HG03521 (cell line): ENCODE results near the gene SLC5A1.

ENCODE experiments used
- ATAC-seq: cut with Tn5 transposase; IDR thresholded peaks from one replicate; pipeline ENCODE4 v1.9.1; 2021; ENCODE audit warnings: mild to moderate bottlenecking, moderate library complexity; ENCODE audit not compliant: unreplicated experiment

Gene SLC5A1

DNA sequence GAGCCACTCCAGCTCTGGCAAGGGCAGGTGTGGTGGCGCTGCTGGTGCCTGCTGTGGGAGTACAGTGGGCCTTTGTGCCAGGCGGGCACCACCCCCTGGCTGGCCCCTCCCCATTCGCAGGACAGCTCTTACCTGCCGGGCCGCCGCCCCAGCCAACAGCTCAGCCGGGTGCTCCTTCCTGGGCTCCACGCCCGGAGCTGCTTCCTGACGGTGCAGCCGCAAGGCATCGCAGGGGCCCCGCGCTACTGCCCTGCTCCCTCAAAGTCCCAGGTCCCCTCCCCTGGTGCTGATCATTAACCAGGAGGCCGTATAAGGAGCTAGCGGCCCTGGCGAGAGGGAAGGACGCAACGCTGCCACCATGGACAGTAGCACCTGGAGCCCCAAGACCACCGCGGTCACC, at the start of gene SLC5A1:
SLC5A1 (plus strand) TSS at position 338 of the 400 bp plus-strand sequence; CDS start at position 359, 21 bp downstream.
- no peak for ATAC-seq

- ATAC-seq: no peak
Measured at GRCh38 chr22:31995046-31995445, 48.0 kb upstream of the SLC5A1 start.

- no peak for ATAC-seq
Measured at GRCh38 chr22:31995807-31996206, 47.3 kb upstream of the SLC5A1 start.

- no peak for ATAC-seq
Measured at GRCh38 chr22:31998784-31999385, 44.2 kb upstream of the SLC5A1 start.

GRCh38 chr22:32000181-32000580, 42.9 kb upstream of the SLC5A1 start:
- no peak for ATAC-seq

DNA sequence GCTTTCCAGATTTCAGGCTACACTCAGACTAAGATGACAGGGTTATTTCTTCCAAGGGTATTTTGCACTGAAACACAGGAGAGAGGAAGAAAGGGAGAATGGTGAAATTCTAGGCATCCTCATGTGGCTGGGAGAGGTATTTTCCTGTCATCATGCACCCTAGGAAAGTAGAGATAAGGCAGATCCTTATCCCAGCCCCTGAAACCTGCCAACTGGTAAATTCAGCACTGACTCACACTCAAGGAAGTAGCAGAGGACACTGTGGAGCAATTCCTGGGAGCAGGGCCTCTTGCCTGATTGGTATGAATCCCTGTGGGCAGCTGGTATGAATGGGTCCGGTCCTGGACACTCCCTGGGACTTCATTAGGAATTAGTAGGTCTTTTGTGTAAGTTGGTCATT, 37.6 kb upstream of the SLC5A1 start:
- no peak for ATAC-seq

GRCh38 chr22:32013200-32013599, 29.9 kb upstream of the SLC5A1 start:
- no peak for ATAC-seq

- no peak for ATAC-seq
Measured at GRCh38 chr22:32016081-32016480, 27.0 kb upstream of the SLC5A1 start.

GRCh38 chr22:32018056-32018455, 25.0 kb upstream of the SLC5A1 start:
- ATAC-seq: no peak

DNA sequence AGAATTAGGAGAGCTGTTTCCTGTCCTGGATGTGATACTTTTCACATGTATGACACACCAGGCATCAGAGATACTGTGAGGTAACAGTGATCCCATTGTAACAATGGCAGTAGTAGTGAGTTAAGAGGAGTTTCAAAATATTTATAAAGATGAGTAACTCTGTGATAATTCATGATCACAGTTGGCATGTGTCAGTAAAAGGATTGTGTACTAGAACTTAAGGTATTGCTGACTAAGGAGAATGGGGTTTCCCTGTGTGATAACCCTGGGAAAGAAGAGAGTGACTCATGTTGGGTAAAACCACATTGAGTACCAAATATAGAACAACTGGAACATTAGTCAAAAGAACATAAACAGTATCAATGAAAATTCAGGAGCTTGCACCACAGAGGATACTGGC, 22.9 kb upstream of the SLC5A1 start:
- no peak for ATAC-seq

DNA sequence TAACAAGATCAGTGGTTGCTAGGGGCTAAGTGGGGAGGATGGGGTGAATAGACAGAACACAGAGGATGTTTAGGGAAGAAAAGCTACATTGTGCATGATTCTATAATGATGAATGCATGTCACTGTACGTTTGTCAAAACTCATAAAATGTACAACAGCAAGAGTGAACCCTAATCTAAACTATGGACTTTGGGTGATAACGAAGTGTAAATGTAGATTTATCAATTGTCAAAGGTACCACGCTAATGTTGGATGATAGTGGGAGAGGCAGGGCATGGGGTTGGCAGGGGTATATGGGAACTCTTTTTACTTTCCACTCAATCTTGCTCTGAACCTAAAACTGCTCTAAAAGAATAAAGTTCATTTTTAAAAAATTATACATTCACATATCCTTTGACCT, 21.3 kb upstream of the SLC5A1 start:
- no peak for ATAC-seq

DNA sequence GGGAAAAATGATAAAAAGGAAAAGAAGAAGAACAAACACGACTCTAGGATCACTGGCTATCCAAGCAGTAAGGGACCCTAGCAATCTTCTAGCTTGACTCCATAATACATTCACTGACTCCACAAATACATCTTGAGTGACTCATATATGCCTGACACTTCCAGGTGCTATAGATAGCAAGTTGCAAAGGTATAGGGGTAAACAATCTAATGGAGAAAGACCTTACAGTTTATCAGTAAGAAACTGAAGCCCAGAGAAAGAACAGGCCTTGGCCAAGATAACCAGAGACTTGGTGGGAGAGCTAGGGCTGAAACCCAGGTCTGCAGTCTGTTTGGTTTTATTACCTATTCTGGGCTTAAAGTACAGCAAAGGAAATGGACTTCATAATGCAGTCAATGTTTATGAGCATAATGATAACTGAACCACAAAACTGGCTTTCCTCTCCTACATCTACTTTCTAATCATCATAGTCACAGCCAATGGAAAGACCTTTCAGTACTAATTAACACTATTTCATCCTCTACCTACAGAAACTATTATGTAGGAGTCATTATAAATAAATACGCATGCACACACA, 19.7 kb upstream of the SLC5A1 start:
- no peak for ATAC-seq

- no peak for ATAC-seq
Measured at GRCh38 chr22:32024796-32025195, 18.3 kb upstream of the SLC5A1 start.

GRCh38 chr22:32030518-32031247, 12.4 kb upstream of the SLC5A1 start:
- ATAC-seq: no peak

DNA sequence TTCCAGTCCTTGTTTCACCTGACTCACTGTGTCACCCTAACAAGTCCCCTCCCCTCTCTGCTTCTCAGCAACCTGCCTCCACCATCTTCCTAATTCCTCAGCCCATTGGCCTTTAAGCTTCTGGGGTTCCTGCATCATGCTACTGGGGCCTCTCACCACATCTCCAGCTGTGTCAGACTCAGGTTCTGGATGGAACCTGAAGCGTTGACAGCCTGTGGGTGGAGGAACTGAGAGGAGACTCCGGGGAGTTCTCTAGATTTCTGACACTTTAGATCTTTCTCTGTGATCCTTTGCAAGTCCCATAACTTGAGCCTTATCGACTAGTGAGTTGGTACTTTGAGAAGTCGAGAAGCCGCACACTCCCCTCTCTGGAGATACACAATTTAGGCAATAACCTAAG, 11.6 kb upstream of the SLC5A1 start:
- no peak for ATAC-seq

GRCh38 chr22:32034275-32034674, 8.8 kb upstream of the SLC5A1 start:
- no peak for ATAC-seq

- ATAC-seq: no peak
Measured at GRCh38 chr22:32037236-32037635, 5.8 kb upstream of the SLC5A1 start.

GRCh38 chr22:32040324-32040904, 2.6 kb upstream of the SLC5A1 start:
- no peak for ATAC-seq

DNA sequence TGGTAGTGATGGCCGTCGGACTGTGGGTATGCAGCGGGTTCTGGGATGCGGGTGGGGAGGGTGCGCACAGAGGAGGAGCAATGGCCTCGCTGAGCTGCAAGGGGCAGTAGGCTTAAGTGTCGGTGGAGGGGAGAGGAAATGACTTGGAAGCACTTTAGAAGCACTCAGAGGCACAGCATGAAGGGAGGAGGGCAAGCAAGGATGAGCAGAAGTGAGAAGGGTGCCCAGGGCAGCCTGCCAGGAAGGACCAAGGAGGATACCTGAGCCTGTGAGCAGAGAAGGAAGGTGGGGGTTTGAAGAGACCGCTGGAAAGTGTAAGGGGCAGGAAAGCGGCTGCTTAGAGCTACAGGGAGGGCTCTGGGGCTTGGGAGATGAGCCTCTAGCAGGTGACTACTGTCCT, 330 bp downstream of the SLC5A1 start:
- no peak for ATAC-seq

DNA sequence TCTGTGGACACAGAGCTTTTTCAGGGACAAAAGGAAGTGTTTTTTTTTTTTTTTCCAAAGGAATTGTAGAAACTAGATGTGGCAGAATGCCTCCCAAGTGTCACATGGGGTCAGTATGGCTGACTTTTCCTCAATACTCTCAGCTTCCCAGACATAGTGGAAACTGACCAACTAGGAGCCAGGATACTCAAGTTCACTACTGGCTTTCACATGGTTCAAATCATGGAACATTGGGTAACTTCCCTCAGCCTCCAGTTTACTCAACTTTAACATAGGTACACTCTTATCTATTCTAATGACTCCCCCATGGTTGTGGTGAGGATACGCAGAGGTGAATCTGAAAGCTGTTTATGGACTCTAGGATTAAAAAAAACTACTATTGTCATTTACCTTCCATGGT, 1.4 kb downstream of the SLC5A1 start:
- no peak for ATAC-seq

DNA sequence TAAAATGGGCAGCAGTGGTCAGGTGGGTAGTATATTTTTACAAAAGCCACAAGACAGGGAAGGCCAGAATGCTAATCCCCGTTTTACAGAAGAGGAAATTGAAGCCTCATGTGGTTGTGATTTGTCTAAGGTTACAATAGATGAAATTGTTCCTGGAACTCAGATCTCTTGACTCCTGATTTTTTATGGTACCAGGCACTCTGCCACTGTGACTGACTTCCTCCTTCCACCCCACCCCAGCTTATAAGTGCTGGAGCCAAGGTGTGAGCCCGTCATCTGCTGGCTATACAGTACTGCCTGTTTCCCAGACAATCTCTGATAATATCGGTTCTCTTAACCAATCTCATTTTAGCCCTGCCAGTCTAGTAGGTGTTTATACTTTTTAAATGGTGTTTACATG, 1.9 kb downstream of the SLC5A1 start:
- no peak for ATAC-seq

- no peak for ATAC-seq
Measured at GRCh38 chr22:32048069-32048468, 5.0 kb downstream of the SLC5A1 start.
